ENCODE results near the gene NEU4.
"Not testable (repeated sequence)": the region's sequence is repeated elsewhere in the genome, so short reads cannot be mapped to it uniquely, and the experiment has no call there.

The NEU4 gene

GRCh38 chr2:241833756-241834526, 24.9 kb downstream of the NEU4 start:
- not testable (repeated sequence) for DNase-seq (ENCODE audit: low read depth in 2 of 2)

- DNase-seq (ENCODE audit: low read depth in 2 of 2) = no peak
Measured at GRCh38 chr2:241834527-241835210, 25.7 kb downstream of the NEU4 start.

- DNase-seq (ENCODE audit: low read depth in 2 of 2) = no peak
Measured at GRCh38 chr2:241835611-241836010, 26.6 kb downstream of the NEU4 start.

DNA sequence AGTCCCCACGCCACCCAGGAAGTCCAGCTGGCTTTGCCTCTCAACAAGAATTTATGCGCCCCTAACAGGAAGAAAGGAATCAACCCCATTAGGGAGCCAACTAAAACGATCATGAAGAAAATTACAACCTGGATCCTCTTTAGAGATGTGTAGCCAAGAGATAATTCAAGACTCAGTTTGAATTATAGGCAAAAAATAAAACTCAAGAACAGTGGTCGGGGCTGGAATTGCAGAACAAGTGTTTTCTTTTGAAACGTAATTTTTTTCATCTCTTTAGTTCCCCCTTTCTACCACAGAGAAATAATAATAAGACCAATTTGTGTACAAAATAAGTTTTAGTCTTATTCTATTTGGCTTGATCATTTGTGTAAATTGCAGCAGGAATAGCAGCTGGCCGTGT, 27.3 kb downstream of the NEU4 start:
- DNase-seq (ENCODE audit: low read depth in 2 of 2) = no peak

- DNase-seq (ENCODE audit: low read depth in 2 of 2) = no peak
Measured at GRCh38 chr2:241837197-241837965, 28.4 kb downstream of the NEU4 start.

- no peak for DNase-seq (ENCODE audit: low read depth in 2 of 2)
Measured at GRCh38 chr2:241841181-241842066, 32.4 kb downstream of the NEU4 start.

GRCh38 chr2:241842067-241842415, 33.0 kb downstream of the NEU4 start:
- no peak for DNase-seq (ENCODE audit: low read depth in 2 of 2)

DNA sequence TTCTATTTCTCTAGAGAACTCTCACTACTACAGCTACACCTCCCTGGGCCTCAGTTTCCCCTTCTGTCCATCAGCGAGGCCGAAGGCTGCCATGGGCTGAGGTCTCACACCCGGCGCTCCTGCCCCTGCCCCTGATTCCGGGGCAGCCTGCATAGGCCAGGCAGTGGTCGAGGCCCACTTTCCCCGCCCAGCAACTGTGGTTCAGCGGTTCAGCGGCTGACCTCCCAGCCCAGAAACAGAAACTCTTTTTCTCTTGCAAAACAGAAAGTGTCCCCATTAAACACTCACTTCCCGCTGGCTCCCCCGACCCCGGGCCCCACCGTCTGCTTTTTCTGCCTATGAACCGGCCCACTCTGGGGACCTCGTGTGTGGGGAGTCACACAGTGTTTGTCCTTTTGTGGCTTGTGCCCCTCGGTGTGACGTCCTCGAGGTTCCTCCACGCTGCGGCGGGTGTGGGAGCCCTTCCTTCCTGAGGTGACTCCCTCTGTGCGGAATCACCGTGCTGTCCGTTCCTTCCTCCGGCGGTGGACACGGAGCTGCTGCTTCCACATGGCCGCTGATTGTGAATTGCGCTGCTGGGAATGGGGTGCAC, 33.7 kb downstream of the NEU4 start:
- DNase-seq (ENCODE audit: low read depth in 2 of 2) = peak in 1 of 2 donors; percentile 27

GRCh38 chr2:241843321-241844065, 34.5 kb downstream of the NEU4 start:
- no peak for DNase-seq (ENCODE audit: low read depth in 2 of 2)

GRCh38 chr2:241844066-241844728, 35.2 kb downstream of the NEU4 start:
- peak; percentile 69 to 70 for DNase-seq (ENCODE audit: low read depth in 2 of 2)

DNA sequence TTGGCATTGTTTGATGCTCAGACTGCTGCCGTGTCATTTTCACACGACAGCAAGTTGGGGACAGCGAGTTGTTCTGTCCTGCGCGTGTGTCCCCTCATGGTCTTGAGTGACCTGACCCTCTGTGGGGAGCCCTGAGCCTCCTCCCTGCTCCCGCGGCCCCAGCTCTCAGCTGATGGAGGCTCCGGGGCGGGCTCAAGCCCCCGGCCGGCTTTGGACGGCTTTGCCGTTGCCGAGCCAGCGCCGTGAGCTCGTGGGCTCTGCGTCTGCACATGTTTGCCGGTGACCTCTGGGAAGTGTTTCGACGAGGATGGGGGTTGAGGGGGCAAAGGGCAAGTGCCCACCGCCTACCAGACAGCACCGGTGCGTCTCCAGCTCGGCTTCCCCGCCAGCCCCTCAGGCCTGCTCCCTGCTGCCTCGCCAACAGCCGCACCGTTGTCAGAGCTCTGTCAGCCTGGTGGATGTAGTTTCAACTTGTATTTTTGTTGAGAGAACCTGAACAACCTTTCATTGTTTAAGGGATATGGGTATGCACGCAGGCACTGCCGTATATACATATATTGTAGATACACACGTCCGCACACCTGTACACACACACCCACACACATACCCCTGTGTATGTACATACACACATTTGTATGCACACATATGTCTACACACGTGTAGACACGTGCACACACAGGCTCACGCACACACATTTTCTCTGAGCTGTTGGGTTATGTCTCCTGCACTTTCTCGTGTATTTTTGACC, 36.0 kb downstream of the NEU4 start:
- DNase-seq (ENCODE audit: low read depth in 2 of 2) = no peak

GRCh38 chr2:241846406-241846805, 37.4 kb downstream of the NEU4 start:
- DNase-seq (ENCODE audit: low read depth in 2 of 2) = no peak

DNA sequence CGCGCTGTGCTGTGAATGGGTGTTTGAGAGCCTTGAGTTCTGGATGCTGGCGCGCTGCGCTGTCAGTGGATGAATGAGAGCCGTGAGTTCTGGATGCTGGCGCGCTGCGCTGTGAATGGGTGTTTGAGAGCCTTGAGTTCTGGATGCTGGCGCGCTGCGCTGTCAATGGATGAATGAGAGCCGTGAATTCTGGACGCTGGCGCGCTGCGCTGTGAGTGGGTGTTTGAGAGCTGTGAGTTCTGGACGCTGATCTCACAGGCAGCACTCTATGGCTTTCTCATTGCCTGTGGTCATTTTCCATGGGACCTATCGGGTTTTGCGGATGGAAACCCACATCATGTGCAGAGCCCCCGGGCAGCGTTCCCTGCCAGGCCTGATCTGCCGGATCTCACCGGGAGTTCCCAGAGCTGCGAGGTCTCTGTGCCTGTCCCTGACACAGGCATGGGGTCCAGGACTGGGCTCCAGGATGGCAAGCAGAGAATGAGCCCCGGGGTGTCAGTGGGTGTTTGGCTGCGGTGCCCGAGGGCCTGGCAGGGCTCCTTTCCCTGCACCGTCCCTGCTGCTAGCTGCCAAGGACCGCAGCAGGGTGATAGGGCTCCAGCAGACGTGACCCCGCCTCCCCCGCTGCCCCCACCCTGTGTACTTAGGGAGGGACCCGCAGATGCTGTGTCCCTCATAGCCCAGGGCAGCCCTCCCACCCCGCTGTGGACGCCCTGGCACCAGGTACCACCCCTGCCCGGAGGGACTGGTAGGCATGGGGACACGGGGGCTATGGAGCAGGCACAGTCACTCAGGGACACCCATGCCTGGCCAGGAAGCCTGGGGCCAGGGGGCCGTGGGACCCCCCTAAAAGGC, 40.0 kb downstream of the NEU4 start:
- no peak for DNase-seq (ENCODE audit: low read depth in 2 of 2)

GRCh38 chr2:241849616-241850543, 40.9 kb downstream of the NEU4 start:
- DNase-seq (ENCODE audit: low read depth in 2 of 2) = no peak

DNA sequence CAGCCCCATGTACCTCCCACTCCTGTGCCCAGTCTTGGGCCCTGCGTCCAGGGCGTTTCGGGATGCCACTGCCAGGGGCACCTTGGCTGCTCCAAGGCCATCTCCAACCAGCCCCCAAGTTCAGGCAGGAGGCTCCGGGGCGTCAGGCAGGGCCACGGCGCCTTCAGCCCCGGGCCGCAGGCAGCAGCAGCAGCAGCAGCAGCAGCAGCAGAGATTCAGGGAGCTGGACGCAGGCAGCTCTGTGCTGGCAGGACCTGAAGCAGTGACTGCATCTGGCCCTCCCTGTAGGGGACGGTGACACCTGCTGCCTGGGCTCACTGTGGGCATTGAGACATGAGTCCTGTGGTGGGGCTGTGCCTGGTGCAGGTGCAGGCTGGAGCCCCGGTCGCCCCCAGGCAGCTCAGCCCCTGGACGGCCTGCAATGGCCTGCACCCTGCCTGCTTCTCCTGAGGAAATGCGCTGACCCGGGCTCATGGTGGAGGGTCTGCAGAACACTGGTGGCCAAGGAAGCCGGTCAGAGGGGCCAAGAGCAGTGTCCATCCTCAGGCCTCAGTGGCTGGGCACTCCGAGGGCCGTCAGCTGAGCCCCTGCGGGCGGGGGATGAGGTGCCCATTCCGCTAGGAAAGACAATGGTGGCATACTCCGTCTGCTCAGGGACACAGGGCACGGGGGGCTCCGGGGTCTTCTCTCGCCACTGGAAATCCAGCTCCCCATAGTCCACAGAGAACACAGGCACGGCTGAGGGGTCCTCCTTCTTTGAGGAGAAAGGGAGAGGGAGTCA, 41.7 kb downstream of the NEU4 start:
- DNase-seq (ENCODE audit: low read depth in 2 of 2) = no peak

DNA sequence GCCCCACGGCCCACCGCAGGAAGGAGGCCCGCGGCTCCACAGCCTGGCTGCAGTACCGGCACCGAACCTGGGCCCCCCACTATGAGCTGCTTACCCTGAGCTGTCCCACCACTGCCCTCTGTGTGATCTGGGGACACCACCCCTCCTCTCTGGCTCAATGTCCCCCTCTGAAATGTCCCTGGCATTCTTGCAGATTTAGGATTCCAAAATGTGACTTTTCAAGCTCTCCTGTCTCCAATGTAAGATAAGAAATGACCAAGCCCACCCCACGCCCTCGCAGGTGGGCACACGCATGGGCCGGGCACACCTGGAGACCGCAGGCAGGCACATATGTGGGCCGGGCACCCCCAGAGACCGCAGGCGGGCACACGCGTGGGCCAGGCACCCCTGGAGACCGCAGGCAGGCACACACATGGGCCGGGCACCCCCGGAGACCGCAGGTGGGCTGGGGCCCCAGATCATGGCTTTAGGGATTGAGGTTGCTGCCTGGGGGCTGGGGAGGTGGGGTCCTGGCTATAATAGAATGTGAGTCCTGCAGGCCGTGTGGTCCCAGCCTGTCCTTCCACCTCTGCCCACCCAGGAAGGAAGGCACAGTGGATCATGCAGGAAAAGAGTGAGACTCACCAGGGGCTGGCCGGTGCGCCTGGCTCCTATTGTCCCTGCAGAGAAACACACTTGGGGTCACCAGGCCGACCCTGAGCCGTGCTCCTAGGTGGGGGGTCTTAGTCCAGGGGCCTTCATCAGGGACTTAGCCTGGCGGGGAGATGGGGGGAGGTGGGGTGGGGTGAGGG, 42.5 kb downstream of the NEU4 start:
- DNase-seq (ENCODE audit: low read depth in 2 of 2) = no peak

Data from stimulated activated CD8-positive, alpha-beta memory T cell treated with anti-CD3 and anti-CD28 coated beads, Interleukin-7, amount 100 ng/mL, for 1 hour (primary cell).